Heart left ventricle (tissue), 16 donors: ENCODE measurements around the gene VILL. TPM values are rescaled to one million over a fixed set of nuclear protein-coding genes. Genes with fewer than 3 reads are reported as not detected.
A peak's percentile ranks its signal among the peaks of the same experiment; 100 is the strongest.

ENCODE experiments used
- ATAC-seq, 4 donors: fragments of 200-7000 bp; cut with Tn5 transposase; one replicate each; pipeline ENCODE4 v1.9.1; 2020 to 2022; ENCODE audit warnings: moderate library complexity in 4 of 4, mild to moderate bottlenecking in 3 of 4, moderate number of reproducible peaks in 1 of 4
- DNase-seq, 5 donors: peaks; one replicate each; pipeline ENCODE4 v3.0.0-alpha.2; 2020
- H3K27ac ChIP-seq, 12 donors: fragments of 200-600 bp; sonication (generic) in 4 of 12; one replicate each; pipeline versions ENCODE4 v1.5.0 to v1.8.0; 2016 to 2022; ENCODE audit warnings: mild to moderate bottlenecking in 2 of 12
- H3K27me3 ChIP-seq, 9 donors: fragments of 200-600 bp; sonication (generic) in 2 of 9; one replicate each; pipeline versions ENCODE4 v1.5.1 to v1.8.0; 2016 to 2022; ENCODE audit warnings: mild to moderate bottlenecking in 3 of 9
- H3K36me3 ChIP-seq, 9 donors: fragments of 200-600 bp; sonication (generic) in 2 of 9; one replicate each; pipeline versions ENCODE4 v1.5.0 to v1.8.0; 2018 to 2022; ENCODE audit warnings: mild to moderate bottlenecking in 2 of 9
- H3K4me1 ChIP-seq, 12 donors: fragments of 200-600 bp; sonication (generic) in 4 of 12; one replicate each; pipeline versions ENCODE4 v1.5.0 to v1.8.0; 2016 to 2022; ENCODE audit warnings: mild to moderate bottlenecking in 3 of 12
- H3K4me3 ChIP-seq, 12 donors: fragments of 200-600 bp; sonication (generic) in 4 of 12; one replicate each; pipeline versions ENCODE4 v1.5.0 to v1.8.0; 2017 to 2022; ENCODE audit warnings: mild to moderate bottlenecking in 9 of 12, moderate library complexity in 4 of 12
- H3K9me3 ChIP-seq, 12 donors: fragments of 200-600 bp; sonication (generic) in 4 of 12; one replicate each; pipeline versions ENCODE4 v1.5.0 to v1.8.0; 2016 to 2022; ENCODE audit warnings: mild to moderate bottlenecking in 1 of 12
- CTCF ChIP-seq, 12 donors: fragments of 200-600 bp; sonication (generic) in 4 of 12; IDR thresholded peaks; one replicate each; pipeline versions ENCODE4 v1.5.0 to v1.8.0; 2018 to 2022; ENCODE audit warnings: antibody characterized with exemption in 12 of 12, mild to moderate bottlenecking in 5 of 12
- POLR2A ChIP-seq, 2 donors: fragments of 450-650 bp; IDR thresholded peaks; one replicate each; pipeline ENCODE4 v1.6.1; 2017; ENCODE audit warnings: antibody characterized with exemption in 2 of 2, mild to moderate bottlenecking in 2 of 2, moderate library complexity in 2 of 2
- WGBS, 4 donors: extraction: QIAGEN DNeasy Blood & Tissue Kit in 2 of 4; methylation state at CpG; one replicate each; pipeline versions ENCODE4 v1.1.5 to v1.1.7; 2013 to 2018; 5-methylcytosine and 5-hydroxymethylcytosine counted together
- intact Hi-C, 10 donors: fragments of 100-400 bp; cut with DNase I; formaldehyde crosslinking; loops; one replicate each; pipeline versions ENCODE4 v1.11.1 to v1.14.2; 2022
- polyA plus RNA-seq, 2 donors: library from polyadenylated mRNA; stranded (reverse); fragments of 200-250 nt; gene quantifications; one replicate each; pipeline ENCODE4 v1.2.3, GENCODE V29; 2013
- total RNA-seq, 9 donors: library from RNA; depleted of rRNA in 2 of 9; stranded (reverse); fragments of >200 nt in 2 of 9; fragmentation: NEBNext Ultra II Directional in 3 of 9; extraction: Animal tissue kit (Norgen Biotek cat#: 25700) in 3 of 9; gene quantifications; one replicate each; pipeline versions ENCODE4 v1.1.0 to v1.2.4, GENCODE V29; 2016 to 2023
- donor health status: ischemic (EF 13 %, LVEDD 7.1; RV severe dilation, severe dysfunction).
- donor health status: healthy with polysubstance abuse.
- donor health status: DM: no; HTN: yes; CAD: no.
- donor health status: DM: no; HTN: no; CAD: no.
- donor health status: ischemic (EF 25% LVEDD 6.9; RV normal size, moderate dysfunction).
- donor health status: ischemic (EF 25% LVEDD 5.7; RV mildly dilated, moderate dysfunction).
- donor health status: healthy.
- donor health status: DM: yes; HTN: yes; CAD: no.
- donor health status: ischemic (EF 35%, LVEDD 5.7; RV mildly dilated, moderate dysfunction).
- donor health status: nonischemic (EF 11% LVEDD 7.7; RV severe dilation, severe dysfunction).
- donor health status: DM: yes; HTN: yes; CAD: no.
- donor health status: PGD.
- donor health status: ischemic (EF 29% LVEDD 5.4; RV normal size, mild dysfunction).
- donor health status: nonischemic (EF 23%, LVEDD 6.1; RV moderate dilation, normal function).

VILL gene
- total and polyA plus RNA-seq, 11 donors, result 1.1 to 6.3 (median 2.7) TPM

- H3K27ac ChIP-seq, result no peak overlapping the region
- intact Hi-C loops, result loop anchor here in 2 of 10 donors (10.0 kb wide), 3 partner anchors 106 to 466 kb away; no protein-coding TSS in a partner anchor
- peaks cover 0 to 69% (median 46%) of the 10 kb centered on the region in 9 donors for H3K36me3 ChIP-seq
- H3K27me3 ChIP-seq, result no peaks in the 10 kb centered on the region
- peaks cover 0 to 9% (median 3%) of the 10 kb centered on the region in 12 donors for H3K4me1 ChIP-seq
- no peaks in the 10 kb centered on the region for H3K9me3 ChIP-seq
- 88 to 91% (median 89%) methylated on average over 11 to 16 of the region's 16 CpGs for WGBS, 4 donors
- H3K4me3 ChIP-seq, result no peak overlapping the region
- no peak for TF ChIP-seq POLR2A (IDR thresholded peaks at IDR 0.05)
- no peak for TF ChIP-seq CTCF (IDR thresholded peaks at IDR 0.05)
- ATAC-seq, result no peak
- DNase-seq, result peak in 2 of 5 donors; percentile 20 to 48
These were observed 18.5 kb downstream of the VILL start for GRCh38 chr3:38008971-38009580.

GRCh38 chr3:38009807-38010591, 19.4 kb downstream of the VILL start:
- Histone ChIP-seq H3K36me3 (peaks cover 0 to 78% (median 50%) of the 10 kb centered on the region in 9 donors), H3K27ac (no peak overlapping the region), H3K4me3 (no peak overlapping the region), H3K9me3 (peaks cover 0 to 2% (median 0%) of the 10 kb centered on the region in 12 donors), H3K4me1 (peaks cover 0 to under 1% (median 0%) of the 10 kb centered on the region in 12 donors), H3K27me3 (no peaks in the 10 kb centered on the region)
- ATAC-seq, result peak in 1 of 4 donors; percentile 9
- TF ChIP-seq POLR2A (IDR thresholded peaks at IDR 0.05) (no peak), CTCF (IDR thresholded peaks at IDR 0.05) (no peak)
- intact Hi-C loops, result loop anchor here in 2 of 10 donors (10.0 kb wide), 3 partner anchors 105 to 465 kb away; no protein-coding TSS in a partner anchor
- WGBS, 4 donors, result 92 to 96% (median 93%) methylated on average over 15 to 27 of the region's 27 CpGs
- peak in 3 of 5 donors; percentile 24 to 59 (median 30) for DNase-seq

- H3K4me3 ChIP-seq, result no peak overlapping the region
- peaks cover 0 to 86% (median 59%) of the 10 kb centered on the region in 9 donors for H3K36me3 ChIP-seq
- H3K9me3 ChIP-seq, result peaks cover 0 to 4% (median 0%) of the 10 kb centered on the region in 12 donors
- TF ChIP-seq POLR2A (IDR thresholded peaks at IDR 0.05) (no peak), CTCF (IDR thresholded peaks at IDR 0.05) (no peak)
- WGBS, 4 donors, result 90 to 93% (median 91%) methylated on average over 15 to 21 of the region's 21 CpGs
- ATAC-seq (no peak), DNase-seq (peak in 3 of 5 donors; percentile 16 to 57 (median 24))
- no peaks in the 10 kb centered on the region for H3K4me1 ChIP-seq
- intact Hi-C loops, result no loop called here
- H3K27ac ChIP-seq, result no peak overlapping the region
- no peaks in the 10 kb centered on the region for H3K27me3 ChIP-seq
These were observed 20.5 kb downstream of the VILL start for GRCh38 chr3:38011111-38011510.

- ATAC-seq, result no peak
- intact Hi-C loops, result no loop called here
These were observed 24.9 kb downstream of the VILL start for GRCh38 chr3:38015485-38015884.

More at GRCh38 chr3:38015485-38015884, 24.9 kb downstream of the VILL start:
- Histone ChIP-seq H3K9me3 (peaks cover 0 to 9% (median 0%) of the 10 kb centered on the region in 12 donors), H3K4me3 (no peak overlapping the region), H3K27me3 (no peaks in the 10 kb centered on the region), H3K27ac (no peak overlapping the region), H3K4me1 (peaks cover 0 to 5% (median 0%) of the 10 kb centered on the region in 12 donors), H3K36me3 (peaks cover 0 to 83% (median 53%) of the 10 kb centered on the region in 9 donors)
- peak in 1 of 5 donors; percentile 3 for DNase-seq
- WGBS, 4 donors, result 93 to 96% (median 94%) methylated on average over 3 of the region's 3 CpGs
- TF ChIP-seq CTCF (IDR thresholded peaks at IDR 0.05), result no peak
- TF ChIP-seq POLR2A (IDR thresholded peaks at IDR 0.05), result no peak
